Fibroblast of lung (primary cell): ENCODE data around the gene MMGT1.

Experiments used
- EZH2 ChIP-seq: IDR thresholded peaks from 2 replicates; pipeline ENCODE4 v1.5.1; 2012; ENCODE audit warnings: low read length, control low read depth, mild to moderate bottlenecking; ENCODE audit errors: missing control alignments
- TF ChIP-seq, protein P1 (sequence below), 2 donors: IDR thresholded peaks in 1 of 2; conservative IDR thresholded peaks in 1 of 2; 1 replicate in 1 of 2; 2 replicates in 1 of 2; pipeline ENCODE4 v1.5.1; 2011 to 2012; ENCODE audit warnings: low read length in 2 of 2, control low read depth in 1 of 2, inconsistent platforms in 1 of 2, low read depth in 1 of 2, mild to moderate bottlenecking in 1 of 2

DNA sequence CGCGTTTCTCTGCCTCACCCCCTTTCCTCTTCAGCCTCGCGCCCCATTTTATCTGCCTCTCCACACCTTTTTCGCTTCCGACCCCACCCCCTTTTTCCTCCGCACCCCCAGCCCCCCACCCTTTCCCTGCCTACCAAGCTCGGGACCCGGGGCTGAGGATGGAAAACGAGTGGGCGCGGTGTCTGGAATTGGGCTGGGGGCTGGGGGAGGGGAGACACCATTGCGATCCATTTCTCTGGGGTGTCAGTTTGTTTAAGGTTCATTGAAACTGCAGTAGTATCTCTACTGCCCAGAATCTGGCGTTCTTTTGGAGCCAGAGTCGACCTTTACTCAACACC lies 12.2 kb upstream of the MMGT1 start:
- TF ChIP-seq, protein P1, sequence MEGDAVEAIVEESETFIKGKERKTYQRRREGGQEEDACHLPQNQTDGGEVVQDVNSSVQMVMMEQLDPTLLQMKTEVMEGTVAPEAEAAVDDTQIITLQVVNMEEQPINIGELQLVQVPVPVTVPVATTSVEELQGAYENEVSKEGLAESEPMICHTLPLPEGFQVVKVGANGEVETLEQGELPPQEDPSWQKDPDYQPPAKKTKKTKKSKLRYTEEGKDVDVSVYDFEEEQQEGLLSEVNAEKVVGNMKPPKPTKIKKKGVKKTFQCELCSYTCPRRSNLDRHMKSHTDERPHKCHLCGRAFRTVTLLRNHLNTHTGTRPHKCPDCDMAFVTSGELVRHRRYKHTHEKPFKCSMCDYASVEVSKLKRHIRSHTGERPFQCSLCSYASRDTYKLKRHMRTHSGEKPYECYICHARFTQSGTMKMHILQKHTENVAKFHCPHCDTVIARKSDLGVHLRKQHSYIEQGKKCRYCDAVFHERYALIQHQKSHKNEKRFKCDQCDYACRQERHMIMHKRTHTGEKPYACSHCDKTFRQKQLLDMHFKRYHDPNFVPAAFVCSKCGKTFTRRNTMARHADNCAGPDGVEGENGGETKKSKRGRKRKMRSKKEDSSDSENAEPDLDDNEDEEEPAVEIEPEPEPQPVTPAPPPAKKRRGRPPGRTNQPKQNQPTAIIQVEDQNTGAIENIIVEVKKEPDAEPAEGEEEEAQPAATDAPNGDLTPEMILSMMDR (conservative IDR thresholded peaks at IDR 0.05 in 1 of 2, IDR thresholded peaks at IDR 0.05 in 1 of 2; ENCODE audit: low read depth in 1 of 2, low read length in 2 of 2), result no peak
- no peak for TF ChIP-seq EZH2
